ENCODE results near the gene PADI1.

Gene PADI1

GRCh38 chr1:17270891-17271765 is 66.2 kb downstream of the PADI1 start:
- DNase-seq (ENCODE audit: low read depth in 2 of 2), result no peak

GRCh38 chr1:17272066-17272465 is 67.1 kb downstream of the PADI1 start:
- DNase-seq (ENCODE audit: low read depth in 2 of 2), result no peak

- no peak for DNase-seq (ENCODE audit: low read depth in 2 of 2)
Measured at GRCh38 chr1:17272646-17273045, 67.7 kb downstream of the PADI1 start.

GRCh38 chr1:17273096-17273495 is 68.2 kb downstream of the PADI1 start:
- no peak for DNase-seq (ENCODE audit: low read depth in 2 of 2)

- DNase-seq (ENCODE audit: low read depth in 2 of 2), result no peak
Measured at GRCh38 chr1:17274186-17275170, 69.5 kb downstream of the PADI1 start.

- DNase-seq (ENCODE audit: low read depth in 2 of 2), result no peak
Measured at GRCh38 chr1:17276568-17276967, 71.6 kb downstream of the PADI1 start.

- DNase-seq (ENCODE audit: low read depth in 2 of 2), result no peak
Measured at GRCh38 chr1:17277511-17278159, 72.7 kb downstream of the PADI1 start.

GRCh38 chr1:17278996-17279830 is 74.3 kb downstream of the PADI1 start:
- DNase-seq (ENCODE audit: low read depth in 2 of 2), result no peak

- no peak for DNase-seq (ENCODE audit: low read depth in 2 of 2)
Measured at GRCh38 chr1:17280436-17280835, 75.5 kb downstream of the PADI1 start.

GRCh38 chr1:17280894-17281293 is 76.0 kb downstream of the PADI1 start:
- no peak for DNase-seq (ENCODE audit: low read depth in 2 of 2)

- DNase-seq (ENCODE audit: low read depth in 2 of 2), result no peak
Measured at GRCh38 chr1:17281775-17282181, 76.8 kb downstream of the PADI1 start.

GRCh38 chr1:17282836-17283235 is 77.9 kb downstream of the PADI1 start:
- DNase-seq (ENCODE audit: low read depth in 2 of 2), result no peak

GRCh38 chr1:17286646-17287045 is 81.7 kb downstream of the PADI1 start:
- no peak for DNase-seq (ENCODE audit: low read depth in 2 of 2)

- DNase-seq (ENCODE audit: low read depth in 2 of 2), result no peak
Measured at GRCh38 chr1:17287130-17287776, 82.3 kb downstream of the PADI1 start.

- DNase-seq (ENCODE audit: low read depth in 2 of 2), result no peak
Measured at GRCh38 chr1:17289721-17290120, 84.8 kb downstream of the PADI1 start.

- no peak for DNase-seq (ENCODE audit: low read depth in 2 of 2)
Measured at GRCh38 chr1:17290553-17290952, 85.6 kb downstream of the PADI1 start.

GRCh38 chr1:17292299-17293160 is 87.6 kb downstream of the PADI1 start:
- no peak for DNase-seq (ENCODE audit: low read depth in 2 of 2)

GRCh38 chr1:17293681-17294425 is 88.9 kb downstream of the PADI1 start:
- DNase-seq (ENCODE audit: low read depth in 2 of 2), result no peak

- no peak for DNase-seq (ENCODE audit: low read depth in 2 of 2)
Measured at GRCh38 chr1:17295292-17295691, 90.4 kb downstream of the PADI1 start.

All from stimulated activated CD8-positive, alpha-beta memory T cell treated with anti-CD3 and anti-CD28 coated beads, Interleukin-7, amount 100 ng/mL, for 4 hours (primary cell).